Measurements from ENCODE around the gene ADISSP.

- TF ChIP-seq CTCF (conservative IDR thresholded peaks at IDR 0.05; ENCODE audit: low read depth, low read length), result no peak
- TF ChIP-seq EZH2 (IDR thresholded peaks at IDR 0.05; ENCODE audit: borderline replicate concordance, low read depth, low read length, poor library complexity, severe bottlenecking), result no peak
These were observed 57.5 kb downstream of the ADISSP start for GRCh38 chr20:3710011-3710466.
